Peyer's patch (tissue), 4 donors: ENCODE measurements around the gene NDUFC2. TPM values are rescaled to one million over a fixed set of nuclear protein-coding genes. Genes with fewer than 3 reads are reported as not detected.

Experiments used
- DNase-seq, 3 donors: peaks; one replicate each; pipeline ENCODE4 v3.0.0-alpha.2; 2017 to 2019
- H3K27ac ChIP-seq, 4 donors: fragments of 200-600 bp; sonication (generic); one replicate each; pipeline ENCODE4 v1.5.1; 2016 to 2019
- H3K27me3 ChIP-seq, 2 donors: fragments of 200-600 bp; sonication (generic); one replicate each; pipeline ENCODE4 v1.5.1; 2019
- H3K36me3 ChIP-seq, 3 donors: fragments of 200-600 bp; sonication (generic); one replicate each; pipeline ENCODE4 v1.5.1; 2016 to 2019
- H3K4me1 ChIP-seq, 4 donors: fragments of 200-600 bp; sonication (generic); one replicate each; pipeline ENCODE4 v1.5.1; 2016 to 2019
- H3K4me3 ChIP-seq, 4 donors: fragments of 200-600 bp; sonication (generic); 1 replicate in 3 of 4; 2 replicates in 1 of 4; pipeline ENCODE4 v1.5.1; 2016 to 2019; ENCODE audit warnings: mild to moderate bottlenecking in 1 of 4
- H3K9me3 ChIP-seq, 4 donors: fragments of 200-600 bp; sonication (generic); one replicate each; pipeline ENCODE4 v1.5.1; 2016 to 2019; ENCODE audit warnings: mild to moderate bottlenecking in 1 of 4
- CTCF ChIP-seq, 6 experiments: fragments of 450-650 bp in 4 of 6; fragments of 200-600 bp in 2 of 6; sonication (generic) in 1 of 6; IDR thresholded peaks; one replicate each; pipeline ENCODE4 v1.5.1; 2017 to 2019; ENCODE audit warnings: antibody characterized with exemption in 6 of 6, mild to moderate bottlenecking in 3 of 6, moderate library complexity in 1 of 6
- POLR2A ChIP-seq, 2 donors: fragments of 450-650 bp; IDR thresholded peaks; one replicate each; pipeline ENCODE4 v1.5.1; 2017; ENCODE audit warnings: antibody characterized with exemption in 2 of 2, mild to moderate bottlenecking in 2 of 2, moderate library complexity in 2 of 2
- total RNA-seq, 4 donors: library from RNA; depleted of rRNA; stranded (reverse); fragments of >200 nt; gene quantifications; one replicate each; pipeline ENCODE4 v1.1.0, GENCODE V29; 2016

The NDUFC2 gene
- total RNA-seq, 4 donors from 2014 or later, result 47.0 to 159 (median 117) TPM

DNA sequence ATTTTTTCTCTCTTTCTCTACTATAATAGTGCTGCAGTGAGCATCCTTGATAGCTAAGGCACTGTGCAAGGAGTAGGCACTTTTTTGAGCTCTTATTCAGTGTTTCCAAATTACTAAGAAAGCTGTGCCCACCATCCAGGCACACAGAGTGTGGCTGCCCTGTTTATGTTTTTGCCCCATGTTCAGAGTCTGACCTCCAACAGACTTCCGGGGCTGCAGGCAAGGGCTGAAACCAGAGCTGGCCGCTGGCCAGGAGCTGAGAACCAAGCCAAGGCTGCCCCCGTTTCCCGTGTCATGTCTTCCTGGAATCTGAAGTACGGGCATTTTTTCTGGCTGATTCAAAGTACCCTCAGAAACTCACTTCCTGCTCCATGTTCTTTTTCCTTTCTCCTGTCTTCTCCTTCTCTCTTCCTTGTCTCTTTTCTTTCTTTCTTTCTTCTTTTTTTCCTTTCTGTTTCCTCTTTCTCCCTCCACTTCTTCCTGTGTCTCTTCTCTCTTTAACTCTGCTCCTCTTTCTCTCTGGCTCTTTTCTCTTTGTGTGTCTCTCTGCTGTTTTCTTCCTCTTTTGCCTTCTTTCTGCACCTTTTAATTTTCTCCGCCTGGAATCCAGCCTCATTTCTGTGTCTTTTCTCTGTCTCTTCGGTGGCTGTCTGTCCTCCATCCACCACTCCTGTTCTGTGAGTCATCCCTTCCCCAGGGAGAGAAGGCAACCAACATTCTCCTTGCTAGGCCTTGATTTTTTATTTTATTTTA, 39.6 kb downstream of the NDUFC2 start:
- Histone ChIP-seq H3K36me3 (no peaks in the 10 kb centered on the region), H3K4me3 (peak overlapping the region in 2 of 4 donors; percentile 10 to 18), H3K9me3 (no peaks in the 10 kb centered on the region), H3K4me1 (peaks cover 0 to 18% (median 5%) of the 10 kb centered on the region in 4 donors), H3K27me3 (no peaks in the 10 kb centered on the region), H3K27ac (peak overlapping the region in 3 of 4 donors; percentile 34 to 55 (median 45))
- peak; percentile 34 to 77 (median 75) for DNase-seq
- TF ChIP-seq POLR2A (IDR thresholded peaks at IDR 0.05) (no peak), CTCF (IDR thresholded peaks at IDR 0.05) (no peak)

GRCh38 chr11:78039391-78039918, 40.2 kb downstream of the NDUFC2 start:
- peaks cover 0 to 18% (median 5%) of the 10 kb centered on the region in 4 donors for H3K4me1 ChIP-seq
- H3K36me3 ChIP-seq, result no peaks in the 10 kb centered on the region
- H3K27me3 ChIP-seq, result no peaks in the 10 kb centered on the region
- DNase-seq, result no peak
- peak overlapping the region in 2 of 4 donors; percentile 34 to 55 for H3K27ac ChIP-seq
- no peak for TF ChIP-seq POLR2A (IDR thresholded peaks at IDR 0.05)
- no peak for TF ChIP-seq CTCF (IDR thresholded peaks at IDR 0.05)
- H3K9me3 ChIP-seq, result no peaks in the 10 kb centered on the region
- H3K4me3 ChIP-seq, result peak overlapping the region in 1 of 4 donors; percentile 18

GRCh38 chr11:78038697-78039313, 40.9 kb downstream of the NDUFC2 start:
- no peaks in the 10 kb centered on the region for H3K27me3 ChIP-seq
- DNase-seq, result peak in 2 of 3 donors; percentile 54 to 59
- no peak for TF ChIP-seq POLR2A (IDR thresholded peaks at IDR 0.05)
- no peak for TF ChIP-seq CTCF (IDR thresholded peaks at IDR 0.05)
- no peaks in the 10 kb centered on the region for H3K36me3 ChIP-seq
- no peaks in the 10 kb centered on the region for H3K9me3 ChIP-seq
- peaks cover 0 to 18% (median 5%) of the 10 kb centered on the region in 4 donors for H3K4me1 ChIP-seq
- H3K4me3 ChIP-seq, result no peak overlapping the region
- H3K27ac ChIP-seq, result peak overlapping the region in 2 of 4 donors; percentile 43 to 55

DNA sequence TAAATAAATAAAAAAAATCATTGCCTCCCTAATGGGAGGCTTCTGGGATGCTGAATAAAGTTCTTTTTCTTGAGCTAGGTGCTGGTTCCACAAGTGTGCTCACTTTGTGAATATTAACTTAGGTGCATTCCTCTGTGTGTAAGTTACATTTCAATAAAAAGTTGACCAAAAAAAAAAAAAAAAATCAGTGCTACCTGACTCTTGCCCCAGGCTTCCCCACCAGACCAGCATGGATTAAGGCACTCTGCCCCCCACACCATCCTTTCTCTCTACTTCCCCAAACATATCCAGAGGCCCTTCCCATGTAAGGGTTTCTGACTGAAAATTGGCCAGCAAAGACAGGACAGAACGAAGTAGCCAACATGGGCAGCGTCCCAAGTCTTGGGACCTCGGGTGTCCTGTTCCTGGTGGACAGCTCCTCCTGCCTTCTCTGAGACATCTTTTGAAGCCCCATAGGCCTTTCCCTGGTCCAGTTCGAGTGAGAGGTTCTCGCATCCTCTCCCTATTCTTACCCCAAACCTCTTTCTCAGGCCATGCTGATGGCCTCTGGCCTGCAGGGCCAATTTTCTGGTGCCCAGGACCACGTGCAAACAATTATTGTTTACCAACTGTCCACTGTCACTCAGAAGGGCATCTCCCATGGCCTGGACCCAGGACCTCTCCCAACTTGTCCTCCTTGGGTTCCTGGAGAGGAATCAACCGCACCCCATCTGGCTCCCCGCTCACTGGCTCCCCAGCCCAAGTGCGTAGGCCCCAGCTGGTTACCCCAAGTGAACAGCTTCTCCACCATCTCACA, 41.6 kb downstream of the NDUFC2 start:
- H3K27me3 ChIP-seq, result no peaks in the 10 kb centered on the region
- peak overlapping the region in 1 of 4 donors; percentile 43 for H3K27ac ChIP-seq
- no peak overlapping the region for H3K4me3 ChIP-seq

More for the DNA sequence above, 41.6 kb downstream of the NDUFC2 start:
- no peak for DNase-seq
- H3K36me3 ChIP-seq, result no peaks in the 10 kb centered on the region
- no peaks in the 10 kb centered on the region for H3K9me3 ChIP-seq
- TF ChIP-seq POLR2A (IDR thresholded peaks at IDR 0.05) (no peak), CTCF (IDR thresholded peaks at IDR 0.05) (no peak)
- peaks cover 0 to 18% (median 5%) of the 10 kb centered on the region in 4 donors for H3K4me1 ChIP-seq
